Liver (tissue), 9 donors: Measurements from ENCODE around the gene NRF1. TPM values are rescaled to one million over a fixed set of nuclear protein-coding genes. Genes with fewer than 3 reads are reported as not detected.

Experiments used
- DNase-seq: peaks from one replicate; pipeline ENCODE4 v3.0.0-alpha.2; 2017; ENCODE audit warnings: low spot score
- H3K27ac ChIP-seq, 2 donors: one replicate each; pipeline ENCODE4 v1.7.0; 2013; ENCODE audit warnings: inconsistent platforms in 2 of 2, low read length in 2 of 2, control low read depth in 1 of 2, low read depth in 1 of 2, mild to moderate bottlenecking in 1 of 2
- H3K27me3 ChIP-seq, 4 donors: one replicate each; pipeline versions ENCODE4 v1.6.1 to v1.7.0; 2013; ENCODE audit warnings: low read length in 3 of 4, inconsistent platforms in 1 of 4, mild to moderate bottlenecking in 1 of 4, moderate library complexity in 1 of 4; ENCODE audit not compliant: control insufficient read depth in 4 of 4, insufficient read depth in 4 of 4
- H3K36me3 ChIP-seq, 4 donors: one replicate each; pipeline versions ENCODE4 v1.6.1 to v1.7.0; 2013; ENCODE audit warnings: low read length in 3 of 4, mild to moderate bottlenecking in 3 of 4, low read depth in 1 of 4, moderate library complexity in 1 of 4; ENCODE audit not compliant: control insufficient read depth in 4 of 4, insufficient read depth in 3 of 4
- H3K4me1 ChIP-seq, 4 donors: one replicate each; pipeline versions ENCODE4 v1.6.1 to v1.7.0; 2013; ENCODE audit warnings: low read length in 3 of 4, mild to moderate bottlenecking in 3 of 4, moderate library complexity in 1 of 4; ENCODE audit not compliant: control insufficient read depth in 4 of 4, insufficient read depth in 4 of 4
- H3K4me3 ChIP-seq, 3 donors: one replicate each; pipeline versions ENCODE4 v1.6.1 to v1.7.0; 2013; ENCODE audit warnings: low read length in 3 of 3, control low read depth in 1 of 3, low read depth in 1 of 3, mild to moderate bottlenecking in 1 of 3
- H3K9ac ChIP-seq, 2 donors: one replicate each; pipeline ENCODE4 v1.7.0; 2013; ENCODE audit warnings: low read length in 2 of 2, mild to moderate bottlenecking in 2 of 2, moderate library complexity in 2 of 2, control low read depth in 1 of 2, low read depth in 1 of 2
- H3K9me3 ChIP-seq, 4 donors: one replicate each; pipeline versions ENCODE4 v1.6.1 to v1.7.0; 2013; ENCODE audit warnings: low read length in 3 of 4; ENCODE audit not compliant: control insufficient read depth in 4 of 4
- ATF3 ChIP-seq: IDR thresholded peaks from 2 replicates; pipeline ENCODE4 v1.6.1; 2016; ENCODE audit warnings: antibody characterized with exemption
- CTCF ChIP-seq: fragments of 150-350 bp; IDR thresholded peaks from 2 replicates; pipeline ENCODE4 v1.5.1; 2017; ENCODE audit warnings: improper control_type of control experiment, low read depth, low read length; ENCODE audit not compliant: missing input control
- EGR1 ChIP-seq, 2 donors: IDR thresholded peaks; 2 replicates each; pipeline ENCODE4 v1.6.1; 2016 to 2018; ENCODE audit warnings: antibody characterized with exemption in 2 of 2, low read depth in 2 of 2
- FOXA1 ChIP-seq: IDR thresholded peaks from 2 replicates; pipeline ENCODE4 v1.6.1; 2016; ENCODE audit warnings: antibody characterized with exemption
- FOXA2 ChIP-seq: IDR thresholded peaks from 2 replicates; pipeline ENCODE4 v1.6.1; 2016; ENCODE audit warnings: antibody characterized with exemption
- GABPA ChIP-seq, 2 donors: IDR thresholded peaks in 1 of 2; conservative IDR thresholded peaks in 1 of 2; 2 replicates each; pipeline ENCODE4 v1.6.1; 2016; ENCODE audit warnings: antibody characterized with exemption in 2 of 2, mild to moderate bottlenecking in 1 of 2, moderate library complexity in 1 of 2
- HNF4A ChIP-seq, 2 donors: conservative IDR thresholded peaks; 2 replicates each; pipeline ENCODE4 v1.6.1; 2016; ENCODE audit warnings: antibody characterized with exemption in 2 of 2, mild to moderate bottlenecking in 2 of 2
- HNF4G ChIP-seq: IDR thresholded peaks from 2 replicates; pipeline ENCODE4 v1.6.1; 2016; ENCODE audit warnings: antibody characterized with exemption
- JUND ChIP-seq, 2 donors: IDR thresholded peaks; 2 replicates each; pipeline ENCODE4 v1.6.1; 2016; ENCODE audit warnings: antibody characterized with exemption in 2 of 2
- MAX ChIP-seq: IDR thresholded peaks from 2 replicates; pipeline ENCODE4 v1.6.1; 2016; ENCODE audit warnings: antibody characterized with exemption
- NR2F2 ChIP-seq: IDR thresholded peaks from 2 replicates; pipeline ENCODE4 v1.6.1; 2016; ENCODE audit warnings: antibody characterized with exemption
- RAD21 ChIP-seq, 2 donors: IDR thresholded peaks; 2 replicates each; pipeline ENCODE4 v1.6.1; 2016; ENCODE audit warnings: antibody characterized with exemption in 2 of 2, mild to moderate bottlenecking in 2 of 2
- REST ChIP-seq: IDR thresholded peaks from 2 replicates; pipeline ENCODE4 v1.6.1; 2016; ENCODE audit warnings: antibody characterized with exemption, mild to moderate bottlenecking
- RXRA ChIP-seq, 2 donors: IDR thresholded peaks; 2 replicates each; pipeline ENCODE4 v1.6.1; 2017 to 2018; ENCODE audit warnings: antibody characterized with exemption in 2 of 2, mild to moderate bottlenecking in 1 of 2
- SP1 ChIP-seq: IDR thresholded peaks from 2 replicates; pipeline ENCODE4 v1.6.1; 2018; ENCODE audit warnings: antibody characterized with exemption, mild to moderate bottlenecking
- TAF1 ChIP-seq: conservative IDR thresholded peaks from 2 replicates; pipeline ENCODE4 v1.6.1; 2016; ENCODE audit warnings: antibody characterized with exemption, mild to moderate bottlenecking
- YY1 ChIP-seq: IDR thresholded peaks from 2 replicates; pipeline ENCODE4 v1.6.1; 2016; ENCODE audit warnings: antibody characterized with exemption, mild to moderate bottlenecking
- ZBTB33 ChIP-seq: IDR thresholded peaks from 2 replicates; pipeline ENCODE4 v1.6.1; 2016; ENCODE audit warnings: antibody characterized with exemption
- WGBS: extraction: QIAGEN DNeasy Blood & Tissue Kit; methylation state at CpG from one replicate; pipeline ENCODE4 v1.1.7; 2013; 5-methylcytosine and 5-hydroxymethylcytosine counted together
- polyA plus RNA-seq, 2 donors: library from polyadenylated mRNA; stranded (reverse) in 1 of 2; unstranded in 1 of 2; fragments of 200-250 nt in 1 of 2; fragments of >200 nt in 1 of 2; fragmentation: Nextera tagmentation in 1 of 2; extraction: Ambion mirVana in 1 of 2; gene quantifications; one replicate each; pipeline versions ENCODE4 v1.2.1 to v1.2.3, GENCODE V29; 2013 to 2015
- total RNA-seq, 2 donors: library from RNA; depleted of rRNA; stranded (reverse); fragments of >200 nt; gene quantifications; one replicate each; pipeline ENCODE4 v1.2.3, GENCODE V29; 2014
- donor health status: healthy.
- donor health status: healthy.
- donor health status: healthy.
- donor health status: healthy.
- donor health status: healthy.

NRF1 gene
- total and polyA plus RNA-seq, 4 donors = 1.3 to 14.8 (median 5.3) TPM

GRCh38 chr7:129754406-129754805, 142.9 kb downstream of the NRF1 start:
- no peak overlapping the region for H3K4me3 ChIP-seq
- H3K9ac ChIP-seq = no peak overlapping the region
- peaks cover 4 to 8% (median 5%) of the 10 kb centered on the region in 4 donors for H3K36me3 ChIP-seq
- H3K9me3 ChIP-seq = no peaks in the 10 kb centered on the region
- no peaks in the 10 kb centered on the region for H3K27me3 ChIP-seq
- H3K4me1 ChIP-seq = no peaks in the 10 kb centered on the region
- H3K27ac ChIP-seq = no peak overlapping the region
- 98% methylated on average over 2 of the region's 2 CpGs for WGBS
- TF ChIP-seq FOXA1 = no peak
- TF ChIP-seq ZBTB33 = no peak
- TF ChIP-seq NR2F2 = no peak
- TF ChIP-seq CTCF = no peak
- no peak for TF ChIP-seq MAX
- no peak for TF ChIP-seq TAF1
- TF ChIP-seq YY1 = no peak
- no peak for DNase-seq

- no peaks in the 10 kb centered on the region for H3K4me1 ChIP-seq
- no peak overlapping the region for H3K9ac ChIP-seq
- TF ChIP-seq EGR1 (IDR thresholded peaks at IDR 0.05; ENCODE audit: low read depth in 2 of 2) (no peak), FOXA1 (no peak), REST (no peak), HNF4A (conservative IDR thresholded peaks at IDR 0.05) (no peak), SP1 (no peak), FOXA2 (no peak), CTCF (no peak), YY1 (no peak), MAX (no peak), RXRA (IDR thresholded peaks at IDR 0.05) (no peak), ATF3 (no peak), GABPA (IDR thresholded peaks at IDR 0.05 in 1 of 2, conservative IDR thresholded peaks at IDR 0.05 in 1 of 2) (no peak), JUND (IDR thresholded peaks at IDR 0.05) (no peak), ZBTB33 (no peak), RAD21 (IDR thresholded peaks at IDR 0.05) (no peak), HNF4G (no peak), TAF1 (no peak), NR2F2 (no peak)
- H3K27ac ChIP-seq = no peak overlapping the region
- WGBS = 91% methylated on average over 5 of the region's 5 CpGs
- peaks cover 4 to 8% (median 5%) of the 10 kb centered on the region in 4 donors for H3K36me3 ChIP-seq
- H3K9me3 ChIP-seq = no peaks in the 10 kb centered on the region
- no peaks in the 10 kb centered on the region for H3K27me3 ChIP-seq
- no peak overlapping the region for H3K4me3 ChIP-seq
- DNase-seq = no peak
These were observed 146.5 kb downstream of the NRF1 start for GRCh38 chr7:129757991-129758390.
